SKM-1 treated with dmso at 0.1 percent for 144 hours (cell line): Measurements from ENCODE around the gene MTF2.

Source experiments
- DNase-seq: peaks from one replicate; lab custom pipeline; 2025; ENCODE audit not compliant: unreplicated experiment; lab: John Stamatoyannopoulos, UW

Gene MTF2

DNA sequence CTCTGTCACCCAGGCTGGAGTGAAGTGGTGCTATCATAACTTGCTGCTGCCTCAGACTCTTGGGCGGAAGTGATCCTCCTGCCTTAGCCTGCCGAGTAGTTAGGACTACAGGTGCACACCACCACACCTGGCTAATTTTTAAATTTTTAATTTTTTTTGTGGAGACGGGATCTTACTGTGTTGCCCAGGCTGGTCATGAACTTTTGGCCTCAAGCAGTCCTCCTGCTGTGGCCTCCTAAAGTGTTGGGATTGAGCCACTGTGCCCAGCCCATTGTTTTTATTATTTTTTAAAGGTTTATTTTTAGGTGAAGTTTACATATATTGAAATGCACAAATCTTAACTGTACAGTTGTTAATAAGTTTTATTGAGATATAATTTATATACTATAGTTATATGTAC, 3.2 kb downstream of the MTF2 start:
- no peak for DNase-seq

DNA sequence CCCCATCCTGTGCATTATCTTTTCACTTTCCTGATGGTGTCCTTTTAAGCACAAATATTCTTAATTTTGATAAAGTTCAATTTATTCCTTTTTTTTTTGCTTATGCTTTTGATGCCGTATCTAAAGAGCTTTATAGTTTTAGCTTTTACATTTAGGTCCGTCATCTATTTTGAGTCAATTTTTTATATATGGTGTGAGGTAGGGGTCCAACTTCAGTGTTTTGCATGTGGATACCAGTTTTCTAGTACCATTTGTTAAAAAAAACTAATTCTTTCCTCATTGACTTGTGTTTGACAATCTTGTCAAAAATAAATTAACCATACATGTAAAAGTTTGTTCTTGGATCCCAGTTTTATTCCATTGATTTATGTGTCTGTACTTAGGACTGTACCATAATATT, 4.9 kb downstream of the MTF2 start:
- DNase-seq, result no peak

DNA sequence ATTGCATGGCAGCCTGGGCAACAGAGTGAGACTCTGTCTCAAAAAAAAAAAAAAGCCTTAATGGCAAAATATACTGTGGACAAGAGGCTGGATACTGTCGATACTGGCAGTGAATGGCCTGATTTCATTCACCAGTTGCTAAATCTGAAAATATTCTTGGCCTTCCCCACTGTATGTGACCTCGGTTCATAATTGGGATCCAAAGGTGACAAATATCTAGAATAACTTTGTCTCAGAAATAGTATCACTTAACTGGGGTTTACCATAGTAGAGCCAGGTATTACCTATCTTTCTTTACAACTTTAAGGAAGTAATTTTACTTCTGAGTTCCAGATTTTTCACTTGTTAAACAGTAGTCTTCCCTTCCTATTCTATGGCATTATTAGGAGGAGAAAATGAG, 8.4 kb downstream of the MTF2 start:
- DNase-seq, result no peak

DNA sequence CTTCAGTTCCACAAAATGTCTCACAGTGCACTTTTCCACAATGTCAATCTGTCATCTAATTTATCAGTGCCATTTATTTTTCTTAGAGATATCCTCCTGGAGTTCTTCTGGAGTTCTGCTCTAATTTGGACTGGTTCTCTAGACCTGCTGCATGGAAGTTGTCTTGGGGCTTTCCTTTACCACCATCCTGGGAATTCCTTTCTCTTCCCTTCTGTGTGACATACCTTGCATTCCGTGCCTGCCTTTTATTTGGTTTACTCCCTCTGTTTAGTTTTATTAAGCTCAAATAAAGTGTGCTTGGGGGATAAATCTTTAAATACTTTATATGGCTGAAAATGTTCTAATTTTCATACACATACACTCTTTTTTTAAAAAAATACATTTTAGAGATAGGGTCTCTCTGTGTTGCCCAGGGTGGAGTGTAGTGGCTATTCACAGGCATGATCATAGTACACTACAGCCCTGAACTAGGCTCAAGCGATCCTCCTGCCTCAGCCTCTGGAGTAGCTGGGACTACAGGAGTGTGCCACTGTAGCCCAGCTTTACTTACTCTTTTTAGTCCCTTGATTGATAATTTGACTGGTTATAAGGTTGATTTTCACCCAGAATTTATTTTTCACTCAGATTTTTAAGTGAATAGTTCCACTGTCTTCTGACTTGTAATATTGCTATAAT, 14.4 kb downstream of the MTF2 start:
- no peak for DNase-seq

DNA sequence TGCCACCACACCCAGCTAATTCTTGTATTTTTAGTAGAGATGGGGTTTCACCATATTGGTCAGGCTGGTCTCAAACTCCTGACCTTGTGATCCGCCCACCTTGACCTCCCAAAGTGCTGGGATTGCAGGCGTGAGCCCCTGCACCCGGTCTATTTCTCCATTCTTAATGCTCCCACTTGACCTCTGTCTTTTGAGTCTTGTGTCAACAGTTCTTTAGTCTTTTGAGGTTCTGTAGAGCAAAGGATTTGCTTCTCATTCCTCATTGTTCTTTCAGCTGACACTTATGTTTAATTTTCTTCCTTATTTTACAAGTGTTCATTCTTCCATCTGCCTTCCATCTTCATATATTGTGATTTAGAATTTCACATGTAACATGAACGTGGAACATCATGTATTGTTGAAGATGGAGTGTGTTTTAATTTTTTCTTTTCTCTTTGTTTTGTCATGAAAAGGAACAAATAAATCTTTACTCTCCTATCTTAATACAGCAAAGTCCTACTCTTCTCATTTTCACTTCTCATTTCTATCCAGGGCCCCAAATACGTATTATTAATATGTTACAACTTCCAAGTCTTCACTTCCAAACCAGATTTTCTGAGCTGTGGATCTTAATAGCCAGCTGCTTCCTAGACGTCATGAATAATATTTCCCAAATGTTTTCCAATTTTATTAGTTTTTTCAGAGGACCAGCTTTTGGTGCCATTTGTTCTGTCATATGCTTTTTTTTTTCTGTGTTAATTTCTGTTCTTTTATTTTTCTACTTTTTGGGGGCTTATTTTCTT, 16.9 kb downstream of the MTF2 start:
- DNase-seq, result no peak

DNA sequence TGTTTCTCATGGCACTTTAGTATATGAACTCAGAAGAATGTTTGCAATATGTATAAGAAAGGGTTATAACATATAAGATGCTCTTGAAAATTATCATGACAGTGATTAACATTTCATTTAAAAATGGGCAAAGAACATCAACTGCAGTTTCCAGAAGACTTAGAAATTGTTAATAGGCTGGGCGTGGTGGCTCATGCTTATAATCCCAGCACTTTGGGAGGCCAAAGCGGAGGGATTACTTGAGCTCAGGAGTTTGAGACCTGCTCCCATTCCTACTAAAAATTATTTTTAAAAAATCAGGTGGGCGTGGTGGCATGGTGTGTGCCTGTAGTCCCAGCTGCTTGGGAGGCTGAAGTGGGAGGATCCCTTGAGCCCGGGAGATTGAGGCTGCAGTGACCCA, 23.1 kb downstream of the MTF2 start:
- DNase-seq, result no peak

DNA sequence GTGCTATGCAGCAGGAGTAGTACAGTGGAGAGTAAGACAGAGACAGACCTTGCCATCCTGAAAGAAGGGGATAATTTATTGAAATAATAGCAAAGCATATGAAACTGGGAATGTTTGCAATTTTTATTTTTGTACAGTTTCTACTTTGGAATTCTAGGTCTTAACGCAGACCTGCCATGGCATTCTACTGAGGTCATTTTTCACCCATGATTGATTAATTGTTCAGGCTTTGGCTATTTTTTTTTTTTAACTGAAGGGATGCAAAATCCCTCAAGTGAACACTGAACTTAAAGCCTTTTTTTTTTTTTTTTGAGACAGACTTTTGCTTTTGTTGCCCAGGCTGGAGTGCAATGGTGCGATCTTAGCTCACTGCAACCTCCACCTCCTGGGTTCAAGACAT, 27.1 kb downstream of the MTF2 start:
- no peak for DNase-seq

DNA sequence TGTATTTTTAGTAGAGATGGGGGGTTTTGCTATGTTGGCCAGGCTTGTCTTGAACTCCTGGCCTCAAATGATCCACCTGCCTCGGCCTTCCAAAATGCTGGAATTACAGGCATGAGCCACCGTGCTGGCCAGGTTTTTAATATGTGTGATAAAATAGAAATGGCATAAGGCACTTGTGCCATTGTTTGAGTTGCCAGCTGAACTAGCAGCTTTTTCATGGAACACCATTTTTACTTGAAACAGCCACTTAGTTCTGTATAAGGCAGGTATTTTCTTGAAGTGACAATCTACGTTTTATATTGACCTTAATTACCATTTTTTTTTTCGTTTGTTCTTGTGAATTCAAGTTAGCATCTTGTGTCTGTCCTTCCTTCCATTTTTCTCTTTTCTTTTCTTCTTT, 28.3 kb downstream of the MTF2 start:
- no peak for DNase-seq

DNA sequence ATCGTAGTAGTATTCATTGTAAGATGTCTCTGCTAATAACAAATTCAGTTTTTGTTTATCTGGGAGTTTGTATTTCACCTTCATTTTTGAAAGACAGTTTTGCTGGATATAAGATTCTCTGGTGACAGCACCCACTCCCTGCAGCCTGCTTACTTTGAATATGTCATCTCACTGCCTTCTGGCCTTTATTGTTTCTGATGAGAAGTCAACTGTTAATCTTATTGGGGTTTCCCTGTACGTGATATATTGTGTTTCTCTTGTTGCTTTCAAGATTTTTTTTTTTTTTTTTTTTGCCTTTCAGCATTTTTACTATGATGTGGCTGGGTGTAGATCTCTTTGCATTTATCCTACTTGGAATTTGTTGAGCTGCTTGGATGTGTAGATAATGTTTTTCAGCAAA, 29.3 kb downstream of the MTF2 start:
- no peak for DNase-seq

DNA sequence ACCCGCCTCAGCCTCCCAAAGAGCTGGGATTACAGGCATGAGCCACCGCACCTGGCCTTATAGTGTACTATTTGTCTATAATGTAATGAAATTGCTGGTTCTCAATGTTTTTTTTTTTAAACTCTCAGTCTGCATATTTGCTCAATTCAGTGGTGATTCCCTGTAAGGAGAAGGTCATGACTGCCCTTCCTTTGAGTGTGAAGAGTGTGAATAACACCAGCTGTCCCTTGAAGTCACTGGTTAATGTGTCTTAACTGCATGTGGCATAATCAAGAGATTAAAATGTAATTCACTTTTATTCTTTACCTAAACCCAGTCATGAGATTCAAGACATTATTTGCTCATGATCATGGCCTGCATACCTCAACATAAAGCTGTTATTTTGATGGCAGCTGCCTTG, 30.5 kb downstream of the MTF2 start:
- DNase-seq, result no peak

DNA sequence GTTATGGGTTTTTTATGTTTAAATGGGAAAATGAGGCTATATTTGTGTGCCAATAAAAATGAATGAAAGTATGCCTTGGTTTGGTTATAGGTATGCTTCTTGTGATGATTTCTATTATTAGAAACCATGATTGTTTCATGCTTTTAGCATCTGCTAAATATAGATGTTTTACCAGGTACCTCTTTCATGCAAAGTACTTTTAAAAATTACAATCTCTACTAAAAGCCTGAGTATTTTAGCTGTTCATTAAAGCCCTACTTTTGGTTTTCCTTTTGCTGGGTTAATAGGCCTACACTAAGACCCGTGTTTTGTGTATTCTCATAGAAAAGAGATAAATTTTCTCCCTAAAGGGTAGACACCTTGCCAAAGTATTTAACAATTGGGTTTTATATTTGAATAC, 32.0 kb downstream of the MTF2 start:
- no peak for DNase-seq

DNA sequence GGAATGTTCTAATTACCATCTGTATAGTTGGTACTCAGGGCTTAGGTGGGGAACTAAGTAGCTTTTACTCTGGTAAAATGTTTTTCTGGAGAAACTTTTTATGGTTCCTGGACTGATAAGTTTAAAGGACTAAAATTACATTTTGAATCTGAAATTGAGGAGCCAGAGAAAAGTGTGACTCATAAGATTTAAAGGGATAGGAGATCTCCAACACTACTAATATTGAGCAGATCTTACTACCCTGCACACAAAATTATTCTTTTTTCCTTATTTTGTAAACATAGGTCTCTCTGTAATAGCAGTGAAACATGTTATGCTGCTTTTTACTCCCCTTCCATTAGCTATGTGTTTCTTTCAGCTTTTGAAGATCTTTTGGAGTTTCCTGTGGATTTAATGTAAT, 32.5 kb downstream of the MTF2 start:
- no peak for DNase-seq

DNA sequence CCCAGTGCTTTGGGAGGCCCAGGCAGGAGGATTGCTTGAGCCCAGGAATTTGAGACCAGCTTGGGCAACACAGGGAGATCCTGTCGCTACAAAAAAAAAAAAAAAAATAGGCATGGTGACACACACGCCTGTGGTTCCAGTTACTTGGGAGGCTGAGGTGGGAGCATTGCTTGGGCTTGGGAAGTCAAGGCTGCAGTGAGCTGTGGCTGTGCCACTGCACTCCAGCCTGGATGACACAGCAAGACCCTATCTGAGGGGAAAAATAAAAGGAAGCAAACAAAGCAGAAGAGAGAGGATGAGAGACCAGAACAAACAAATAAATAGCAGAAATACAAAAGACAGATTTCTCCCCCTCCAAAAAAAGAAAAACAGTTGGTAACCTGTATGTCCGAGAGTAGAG, 34.0 kb downstream of the MTF2 start:
- no peak for DNase-seq

DNA sequence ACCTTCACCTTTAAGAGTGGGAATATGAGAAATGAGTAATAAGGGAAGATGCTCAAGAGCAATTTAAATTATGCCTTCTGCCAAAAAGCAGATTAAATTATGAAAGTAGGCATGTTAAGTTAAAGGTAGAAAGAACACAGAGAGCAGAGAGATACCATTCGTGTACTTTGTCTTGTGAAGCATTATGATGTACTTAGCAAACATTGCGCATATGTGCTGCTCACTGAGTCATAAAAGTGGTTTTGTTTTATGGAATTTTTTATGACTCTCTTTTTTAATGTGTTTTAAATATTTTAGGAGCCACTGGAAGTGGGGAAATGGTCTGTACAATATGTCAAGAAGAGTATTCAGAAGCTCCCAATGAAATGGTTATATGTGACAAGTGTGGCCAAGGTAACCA, 35.3 kb downstream of the MTF2 start:
- DNase-seq, result no peak

DNA sequence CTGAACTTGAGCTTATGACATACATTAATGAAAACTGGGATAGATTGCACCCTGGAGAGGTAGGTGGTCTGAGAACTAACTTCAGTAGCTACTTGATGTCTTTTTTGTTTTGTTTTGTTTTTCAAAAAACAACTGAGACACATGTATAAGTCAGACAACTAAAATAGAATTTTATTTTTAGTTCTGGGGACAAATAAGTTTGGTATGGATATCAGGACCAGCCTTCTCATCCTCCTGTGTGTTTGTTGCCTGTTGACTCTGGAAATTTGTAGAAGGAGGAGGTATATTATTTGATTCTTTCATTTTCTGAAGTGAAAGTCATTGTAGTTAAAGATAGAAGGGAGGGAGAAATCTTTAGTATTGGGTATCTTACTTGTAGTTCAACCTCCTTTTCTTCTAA, 41.5 kb downstream of the MTF2 start:
- DNase-seq, result no peak

DNA sequence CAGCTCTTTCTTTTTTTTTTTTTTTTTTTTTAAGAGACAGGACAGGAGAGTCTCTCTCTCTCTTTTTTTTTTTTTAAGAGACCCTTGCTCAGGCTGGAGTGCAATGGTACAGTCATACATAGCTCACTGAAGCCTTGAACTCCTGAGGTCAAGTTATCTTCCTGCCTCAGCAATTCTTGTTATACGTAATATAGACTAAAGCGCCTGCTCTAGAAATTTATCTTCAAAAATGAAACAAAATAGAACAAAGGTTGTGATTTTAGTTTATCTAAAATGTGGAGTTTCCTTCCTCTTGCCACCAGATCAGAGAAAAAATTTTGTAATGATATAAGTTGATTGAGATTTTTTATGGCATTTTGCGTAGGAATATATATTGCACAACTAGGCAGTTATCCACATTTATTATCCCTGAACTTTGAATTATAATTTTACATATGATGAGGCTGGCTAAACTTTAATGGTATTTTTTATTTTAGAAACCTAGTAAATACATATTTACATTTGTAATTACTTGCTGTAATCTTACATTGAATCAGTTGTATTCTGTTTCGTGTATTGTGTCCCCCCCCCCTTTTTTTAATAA, 44.2 kb downstream of the MTF2 start:
- DNase-seq, result no peak

DNA sequence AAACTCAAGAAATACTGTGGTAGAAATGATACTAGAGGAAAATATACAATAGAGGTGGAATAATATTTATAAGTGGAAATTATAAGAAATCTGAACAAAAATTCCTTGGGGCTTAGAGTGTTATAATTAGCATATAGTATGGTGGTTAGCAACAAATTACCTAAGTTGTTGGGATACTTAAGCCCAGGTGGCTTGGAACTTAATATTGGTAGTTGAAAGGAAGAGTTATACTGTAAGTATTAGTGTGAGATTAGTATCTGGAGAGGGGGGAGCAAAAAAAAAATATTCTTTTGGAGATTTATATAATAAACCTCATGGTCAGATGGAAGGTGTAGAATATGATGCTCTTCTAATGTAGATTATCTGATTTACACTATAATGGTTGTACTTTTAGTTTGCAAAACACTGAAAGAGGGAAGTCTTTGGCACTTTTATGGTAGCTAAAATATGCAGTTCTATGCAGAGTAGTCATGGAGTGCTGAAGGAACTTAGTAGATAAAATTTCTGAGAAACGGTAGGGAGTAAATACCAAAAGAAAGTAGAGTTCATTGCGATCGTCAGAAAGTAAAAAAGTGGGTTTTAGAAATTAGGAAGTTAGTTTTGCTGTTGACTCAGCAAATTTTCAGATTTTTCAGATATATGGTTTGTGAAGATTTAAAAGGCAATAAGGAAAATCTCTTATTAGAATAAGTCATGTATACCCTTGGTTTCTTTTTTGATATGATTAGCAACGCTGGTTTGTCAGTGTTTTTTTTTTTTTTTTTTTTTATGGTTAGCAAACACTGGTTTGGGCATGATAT, 45.7 kb downstream of the MTF2 start:
- no peak for DNase-seq

DNA sequence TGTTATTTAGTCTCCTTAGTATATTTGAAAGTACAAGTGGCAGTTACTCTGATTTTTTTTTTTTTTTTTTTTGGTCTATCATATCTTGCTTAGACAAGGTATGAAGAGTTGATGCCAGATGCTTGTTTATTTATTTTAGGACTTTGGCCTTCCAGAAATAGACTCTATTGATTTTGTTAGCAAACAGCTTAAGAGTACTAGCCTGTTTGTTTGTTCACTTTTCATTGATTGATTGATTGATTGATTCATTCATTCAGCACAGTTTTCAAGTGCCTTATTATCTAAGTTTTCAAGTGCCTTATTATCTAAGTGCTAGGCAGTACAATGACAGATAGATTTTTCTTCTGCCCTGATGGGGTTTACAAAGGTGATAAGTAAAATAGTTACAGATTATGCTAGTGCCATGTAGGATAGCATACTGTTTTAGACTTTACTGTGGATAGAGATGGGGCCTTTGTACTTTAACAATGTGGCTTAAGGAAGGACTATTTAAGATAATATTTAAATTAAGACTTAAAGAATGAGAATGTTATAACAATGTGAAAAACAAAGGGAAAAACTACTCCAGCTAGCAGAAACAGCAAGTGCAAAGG, 50.5 kb downstream of the MTF2 start:
- DNase-seq, result no peak

DNA sequence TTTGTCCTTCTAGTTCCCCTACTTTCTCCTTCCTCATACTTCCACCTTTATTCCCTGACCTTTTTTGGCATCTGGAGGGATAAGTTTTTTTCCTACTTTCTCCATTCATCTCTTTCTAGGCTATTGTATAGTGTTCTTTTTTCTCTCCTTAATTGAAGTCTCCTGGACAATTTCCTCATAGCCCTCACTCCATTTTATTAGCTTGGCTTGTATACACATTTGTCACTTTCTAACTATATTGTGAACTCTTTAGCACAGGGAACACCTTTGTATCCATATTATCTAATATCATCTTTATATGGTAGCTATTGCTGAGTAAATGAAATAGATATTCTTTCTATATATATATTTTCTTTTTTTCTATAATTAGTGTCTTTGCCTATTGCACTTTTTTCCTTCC, 53.6 kb downstream of the MTF2 start:
- DNase-seq, result no peak

DNA sequence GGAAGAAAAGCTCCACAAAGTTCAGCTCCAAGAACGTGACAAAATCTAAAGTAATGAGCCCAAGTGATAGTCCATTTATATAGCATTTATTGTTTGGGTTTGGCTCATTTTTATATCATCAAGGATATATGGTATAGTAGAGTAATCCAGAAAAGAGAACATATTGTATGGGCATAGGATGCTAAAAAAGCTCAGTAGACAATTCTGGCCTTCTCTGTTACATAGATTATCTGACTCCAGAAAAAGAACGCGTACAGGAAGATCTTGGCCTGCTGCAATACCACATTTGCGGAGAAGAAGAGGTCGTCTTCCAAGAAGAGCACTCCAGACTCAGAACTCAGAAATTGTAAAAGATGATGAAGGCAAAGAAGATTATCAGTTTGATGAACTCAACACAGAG, 57.4 kb downstream of the MTF2 start:
- DNase-seq, result no peak

DNA sequence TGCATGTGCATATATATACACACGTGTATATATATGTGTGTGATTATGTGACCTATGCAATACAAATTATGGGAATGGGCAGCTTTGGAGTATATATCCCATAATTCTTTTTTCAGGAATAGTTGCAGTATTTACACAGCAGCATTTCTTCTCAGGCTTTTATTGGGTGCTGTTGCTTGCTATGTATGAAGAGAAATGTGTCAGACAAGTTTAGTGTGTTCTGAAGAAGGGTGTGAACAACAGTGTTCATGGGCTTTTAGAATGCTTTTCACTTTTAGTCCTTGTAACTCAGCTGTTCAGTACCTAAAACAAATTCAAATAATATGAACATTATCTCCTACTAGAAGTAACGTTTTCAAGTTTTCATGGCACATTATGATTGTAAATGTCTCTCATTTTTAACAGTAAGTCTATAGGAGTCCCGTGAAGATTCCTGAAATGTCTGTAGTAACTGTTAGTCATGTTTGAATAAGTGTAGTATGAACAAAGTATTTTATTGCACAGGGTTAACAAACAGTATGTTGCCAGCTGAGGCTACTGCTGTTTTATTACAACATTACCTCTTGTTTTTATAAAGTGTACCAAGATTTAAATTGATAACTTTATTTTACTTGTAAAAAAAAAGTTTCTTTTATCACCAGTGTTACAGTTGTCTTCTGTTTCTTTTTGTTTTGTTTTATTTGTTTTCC, 58.7 kb downstream of the MTF2 start:
- DNase-seq, result no peak
